SJSA1 (cell line): ENCODE results near the gene RARB. TPM values are rescaled to one million over a fixed set of nuclear protein-coding genes. Genes with fewer than 3 reads are reported as not detected.
A peak's percentile ranks its signal among the peaks of the same experiment; 100 is the strongest.

Experiments
- DNase-seq, 2 experiments: peaks; one replicate each; pipeline ENCODE4 v3.0.0-alpha.2; 2015 to 2020; ENCODE audit warnings: low spot score in 2 of 2, low read depth in 1 of 2
- H3K27ac ChIP-seq: fragments of 250-450 bp; sonication (Bioruptor Pico); 2 replicates; pipeline ENCODE4 v1.5.1; 2020; ENCODE audit warnings: mild to moderate bottlenecking, moderate library complexity
- H3K27me3 ChIP-seq: fragments of 250-450 bp; sonication (Bioruptor Pico); replicated peaks from 2 replicates; pipeline ENCODE4 v1.5.1; 2020; ENCODE audit warnings: mild to moderate bottlenecking, moderate library complexity
- H3K36me3 ChIP-seq: fragments of 250-450 bp; sonication (Bioruptor Pico); 2 replicates; pipeline ENCODE4 v1.5.1; 2020; ENCODE audit warnings: mild to moderate bottlenecking
- H3K4me1 ChIP-seq: fragments of 250-450 bp; sonication (Bioruptor Pico); replicated peaks from 2 replicates; pipeline ENCODE4 v1.6.1; 2021; ENCODE audit warnings: mild to moderate bottlenecking
- H3K4me3 ChIP-seq: fragments of 250-450 bp; sonication (Bioruptor Pico); 2 replicates; pipeline ENCODE4 v1.5.1; 2020; ENCODE audit warnings: mild to moderate bottlenecking
- H3K9me3 ChIP-seq: fragments of 250-450 bp; sonication (Bioruptor Pico); replicated peaks from 2 replicates; pipeline ENCODE4 v1.5.1; 2020; ENCODE audit warnings: mild to moderate bottlenecking
- total RNA-seq: library from RNA; depleted of rRNA; stranded (reverse); fragments of >200 nt; shearing (Covaris generic); gene quantifications from 2 replicates; pipeline ENCODE4 v1.2.3, GENCODE V29; 2014

RARB gene
- total RNA-seq, 1 experiment from 2014 or later = 11.7 TPM

GRCh38 chr3:25458420-25458814 is 30.4 kb downstream of the RARB start:
- H3K4me3 ChIP-seq = no peak overlapping the region
- H3K36me3 ChIP-seq = no peaks in the 10 kb centered on the region
- peaks cover 58% of the 10 kb centered on the region for H3K4me1 ChIP-seq
- no peaks in the 10 kb centered on the region for H3K9me3 ChIP-seq
- H3K27ac ChIP-seq = no peak overlapping the region
- DNase-seq = no peak
- H3K27me3 ChIP-seq = no peaks in the 10 kb centered on the region

- no peaks in the 10 kb centered on the region for H3K36me3 ChIP-seq
- no peak overlapping the region for H3K4me3 ChIP-seq
- peaks cover 35% of the 10 kb centered on the region for H3K4me1 ChIP-seq
- DNase-seq = no peak
- no peaks in the 10 kb centered on the region for H3K9me3 ChIP-seq
- H3K27ac ChIP-seq = no peak overlapping the region
- no peaks in the 10 kb centered on the region for H3K27me3 ChIP-seq
These were observed 32.7 kb downstream of the RARB start for GRCh38 chr3:25460751-25461150.

GRCh38 chr3:25461946-25462345 is 33.9 kb downstream of the RARB start:
- DNase-seq = no peak

GRCh38 chr3:25462495-25462894 is 34.4 kb downstream of the RARB start:
- H3K36me3 ChIP-seq = no peaks in the 10 kb centered on the region
- no peak overlapping the region for H3K27ac ChIP-seq
- peaks cover 29% of the 10 kb centered on the region for H3K4me1 ChIP-seq
- H3K27me3 ChIP-seq = no peaks in the 10 kb centered on the region
- no peak for DNase-seq
- H3K4me3 ChIP-seq = no peak overlapping the region
- no peaks in the 10 kb centered on the region for H3K9me3 ChIP-seq

More at GRCh38 chr3:25461946-25462345, 33.9 kb downstream of the RARB start:
- Histone ChIP-seq H3K27me3 (no peaks in the 10 kb centered on the region), H3K4me1 (peaks cover 29% of the 10 kb centered on the region), H3K4me3 (no peak overlapping the region), H3K36me3 (no peaks in the 10 kb centered on the region), H3K9me3 (no peaks in the 10 kb centered on the region), H3K27ac (0 out of 2 replicates have a peak overlapping the region, but pooled peaks have one; percentile 4)

- Histone ChIP-seq H3K9me3 (no peaks in the 10 kb centered on the region), H3K27me3 (no peaks in the 10 kb centered on the region), H3K27ac (no peak overlapping the region), H3K4me1 (peaks cover 22% of the 10 kb centered on the region), H3K36me3 (no peaks in the 10 kb centered on the region), H3K4me3 (no peak overlapping the region)
- DNase-seq = no peak
These were observed 35.9 kb downstream of the RARB start for GRCh38 chr3:25463836-25464418.

GRCh38 chr3:25465266-25465860 is 37.3 kb downstream of the RARB start:
- DNase-seq = no peak
- H3K27me3 ChIP-seq = no peaks in the 10 kb centered on the region
- peaks cover 24% of the 10 kb centered on the region for H3K4me1 ChIP-seq
- H3K27ac ChIP-seq = no peak overlapping the region
- H3K9me3 ChIP-seq = no peaks in the 10 kb centered on the region
- no peaks in the 10 kb centered on the region for H3K36me3 ChIP-seq
- no peak overlapping the region for H3K4me3 ChIP-seq

- no peak for DNase-seq
These were observed 40.8 kb downstream of the RARB start for GRCh38 chr3:25468866-25469319.

GRCh38 chr3:25469558-25469957 is 41.5 kb downstream of the RARB start:
- Histone ChIP-seq H3K4me3 (no peak overlapping the region), H3K27me3 (no peaks in the 10 kb centered on the region), H3K9me3 (no peaks in the 10 kb centered on the region), H3K4me1 (peaks cover 46% of the 10 kb centered on the region), H3K36me3 (no peaks in the 10 kb centered on the region), H3K27ac (no peak overlapping the region)
- no peak for DNase-seq

More at GRCh38 chr3:25468866-25469319, 40.8 kb downstream of the RARB start:
- no peak overlapping the region for H3K27ac ChIP-seq
- no peak overlapping the region for H3K4me3 ChIP-seq
- H3K9me3 ChIP-seq = no peaks in the 10 kb centered on the region
- H3K36me3 ChIP-seq = no peaks in the 10 kb centered on the region
- no peaks in the 10 kb centered on the region for H3K27me3 ChIP-seq
- H3K4me1 ChIP-seq = peaks cover 40% of the 10 kb centered on the region

- DNase-seq = peak in 1 of 2 experiments; percentile 76
- peaks cover 46% of the 10 kb centered on the region for H3K4me1 ChIP-seq
- H3K4me3 ChIP-seq = no peak overlapping the region
- peak overlapping the region; percentile 58 for H3K27ac ChIP-seq
- no peaks in the 10 kb centered on the region for H3K36me3 ChIP-seq
- no peaks in the 10 kb centered on the region for H3K9me3 ChIP-seq
- H3K27me3 ChIP-seq = no peaks in the 10 kb centered on the region
These were observed 43.2 kb downstream of the RARB start for GRCh38 chr3:25471081-25471768.

GRCh38 chr3:25472153-25472552 is 44.1 kb downstream of the RARB start:
- no peak for DNase-seq
- no peak overlapping the region for H3K4me3 ChIP-seq
- peak overlapping the region; percentile 58 for H3K27ac ChIP-seq
- H3K9me3 ChIP-seq = no peaks in the 10 kb centered on the region
- H3K27me3 ChIP-seq = no peaks in the 10 kb centered on the region
- H3K4me1 ChIP-seq = peaks cover 50% of the 10 kb centered on the region
- H3K36me3 ChIP-seq = no peaks in the 10 kb centered on the region

GRCh38 chr3:25472731-25473130 is 44.7 kb downstream of the RARB start:
- no peaks in the 10 kb centered on the region for H3K9me3 ChIP-seq
- H3K27ac ChIP-seq = peak overlapping the region; percentile 35
- no peak overlapping the region for H3K4me3 ChIP-seq
- no peak for DNase-seq
- H3K4me1 ChIP-seq = peaks cover 51% of the 10 kb centered on the region
- H3K27me3 ChIP-seq = no peaks in the 10 kb centered on the region
- H3K36me3 ChIP-seq = no peaks in the 10 kb centered on the region

- Histone ChIP-seq H3K9me3 (no peaks in the 10 kb centered on the region), H3K4me3 (no peak overlapping the region), H3K36me3 (no peaks in the 10 kb centered on the region), H3K27ac (peak overlapping the region; percentile 58), H3K27me3 (no peaks in the 10 kb centered on the region), H3K4me1 (peaks cover 51% of the 10 kb centered on the region)
- DNase-seq = peak; percentile 45 to 55
These were observed 45.2 kb downstream of the RARB start for GRCh38 chr3:25473246-25473645.

GRCh38 chr3:25474052-25474451 is 46.0 kb downstream of the RARB start:
- Histone ChIP-seq H3K4me3 (no peak overlapping the region), H3K27me3 (no peaks in the 10 kb centered on the region), H3K27ac (peak overlapping the region; percentile 58; the same call in 1 of the 2 replicates), H3K4me1 (peaks cover 45% of the 10 kb centered on the region), H3K9me3 (no peaks in the 10 kb centered on the region), H3K36me3 (no peaks in the 10 kb centered on the region)
- no peak for DNase-seq

GRCh38 chr3:25476639-25477038 is 48.6 kb downstream of the RARB start:
- H3K4me3 ChIP-seq = no peak overlapping the region
- no peak overlapping the region for H3K27ac ChIP-seq
- H3K4me1 ChIP-seq = peaks cover 33% of the 10 kb centered on the region
- DNase-seq = no peak
- H3K36me3 ChIP-seq = no peaks in the 10 kb centered on the region
- H3K27me3 ChIP-seq = no peaks in the 10 kb centered on the region
- no peaks in the 10 kb centered on the region for H3K9me3 ChIP-seq
